ENCODE results near the gene PPP1R1B.

Gene PPP1R1B

DNA sequence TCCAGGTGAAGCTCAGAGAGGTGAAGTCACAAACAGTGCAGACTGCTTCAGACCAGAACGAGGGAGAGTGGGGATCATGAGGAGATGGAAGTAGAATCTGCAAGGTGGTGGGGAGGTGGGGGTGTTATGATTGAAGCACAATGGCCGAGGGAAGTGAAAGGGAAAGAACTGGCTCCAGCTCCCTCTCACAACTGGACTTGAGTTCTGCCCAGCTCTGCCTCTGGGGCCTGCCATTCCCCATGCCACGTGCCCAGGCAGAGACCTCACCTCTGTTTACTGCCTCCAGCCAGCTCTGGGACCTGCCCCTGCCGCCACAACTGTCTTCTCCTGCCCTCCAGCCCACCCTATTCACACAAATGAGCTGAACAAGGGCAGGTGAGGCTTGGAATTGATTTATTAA lies 44.0 kb downstream of the PPP1R1B start:
- DNase-seq (ENCODE audit: insufficient read length): no peak
- FAIRE-seq: no peak
- TF ChIP-seq POLR2AphosphoS5 (IDR thresholded peaks at IDR 0.05; ENCODE audit: low read depth, low read length) (no peak), TAF1 (IDR thresholded peaks at IDR 0.05; ENCODE audit: borderline replicate concordance, low read depth, low read length) (no peak), POLR2A (IDR thresholded peaks at IDR 0.05; ENCODE audit: low read depth, low read length) (no peak)

DNA sequence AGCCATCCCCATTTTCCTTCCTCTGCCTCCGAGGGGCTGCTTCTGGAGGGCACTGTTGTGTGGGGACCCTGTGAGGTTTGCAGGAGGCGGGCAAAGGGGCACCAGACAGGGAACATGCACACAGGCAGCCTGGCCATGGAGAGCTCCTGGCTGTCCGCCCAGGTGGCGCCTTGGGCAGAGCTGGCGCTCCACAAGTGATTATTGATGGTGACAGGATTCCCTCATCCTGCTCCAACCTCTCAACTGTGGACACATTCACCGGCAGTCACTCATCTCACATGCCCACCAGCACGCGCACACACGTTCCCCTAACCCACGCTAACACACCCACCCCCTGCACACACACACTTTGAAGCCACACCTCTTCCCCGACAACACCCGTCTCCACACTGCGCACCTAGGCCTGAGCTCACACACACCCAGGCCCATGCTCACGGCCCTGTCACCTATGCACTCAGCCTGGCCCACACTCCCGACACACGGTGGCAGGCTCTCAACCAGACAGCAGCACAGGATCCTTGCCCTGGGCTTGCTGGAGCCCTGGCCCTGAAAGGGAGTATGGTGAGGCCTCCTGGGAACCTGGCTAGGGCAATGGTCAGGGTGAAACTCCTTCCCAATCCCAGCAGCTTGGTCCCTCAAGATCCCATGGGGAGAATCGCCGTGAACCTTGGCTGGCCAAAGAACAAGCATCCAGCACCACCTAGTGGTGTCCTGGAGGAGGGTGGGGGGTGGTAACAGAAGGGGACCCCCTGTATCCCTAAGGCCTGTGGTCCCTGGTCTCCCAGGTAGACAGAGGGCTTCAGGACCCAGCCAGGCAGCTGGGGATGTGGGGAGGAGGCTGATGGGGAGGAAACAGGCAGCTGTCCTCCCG lies 45.1 kb downstream of the PPP1R1B start:
- FAIRE-seq: peak; percentile 61
- no peak; the same call in 1 of the 2 replicates for TF ChIP-seq POLR2A (IDR thresholded peaks at IDR 0.05; ENCODE audit: low read depth, low read length)
- TF ChIP-seq TAF1 (IDR thresholded peaks at IDR 0.05; ENCODE audit: borderline replicate concordance, low read depth, low read length): no peak
- no peak for TF ChIP-seq POLR2AphosphoS5 (IDR thresholded peaks at IDR 0.05; ENCODE audit: low read depth, low read length)
- DNase-seq (ENCODE audit: insufficient read length): no peak

DNA sequence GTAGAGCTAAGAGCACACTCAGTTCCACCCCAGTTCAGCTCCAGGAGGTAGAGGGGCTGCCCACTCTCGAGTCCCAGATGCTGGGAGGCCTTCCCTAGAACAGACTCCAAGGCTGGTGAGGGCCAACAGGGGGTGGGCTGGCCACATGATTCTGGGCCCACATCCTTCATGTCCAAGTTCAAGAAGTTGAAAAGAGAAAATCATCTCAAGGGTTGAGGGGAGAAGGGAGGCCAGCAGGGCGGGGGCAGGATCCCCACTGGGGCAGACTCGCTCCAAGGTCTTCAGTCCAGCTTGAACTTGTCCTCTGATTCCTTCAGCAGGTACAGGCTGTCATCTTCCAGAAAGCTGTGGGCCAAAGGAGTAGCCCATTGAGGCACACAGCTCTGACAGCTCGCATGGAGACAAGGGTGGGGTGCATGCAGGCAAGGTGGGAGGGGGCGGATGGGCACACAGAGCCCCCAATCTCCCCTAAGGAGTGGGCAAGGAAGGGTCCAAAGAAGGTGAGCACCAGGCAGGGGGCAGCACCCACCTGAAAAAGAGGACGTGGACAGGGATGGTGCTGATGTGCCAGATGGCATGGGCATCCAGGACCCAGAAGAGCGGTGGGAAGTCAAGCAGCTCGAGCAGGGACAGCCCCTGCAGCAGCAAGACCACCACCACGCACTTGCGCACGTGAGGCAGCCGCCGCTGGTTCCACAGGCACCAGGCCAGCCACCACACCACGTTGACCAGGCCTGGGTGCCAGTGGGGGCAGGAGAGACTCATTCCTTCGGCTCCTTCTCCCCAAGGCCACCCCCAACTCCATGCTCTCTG lies 46.0 kb downstream of the PPP1R1B start:
- DNase-seq (ENCODE audit: insufficient read length) (no peak), FAIRE-seq (no peak)
- no peak for TF ChIP-seq TAF1 (IDR thresholded peaks at IDR 0.05; ENCODE audit: borderline replicate concordance, low read depth, low read length)
- no peak for TF ChIP-seq POLR2A (IDR thresholded peaks at IDR 0.05; ENCODE audit: low read depth, low read length)
- TF ChIP-seq POLR2AphosphoS5 (IDR thresholded peaks at IDR 0.05; ENCODE audit: low read depth, low read length): no peak

DNA sequence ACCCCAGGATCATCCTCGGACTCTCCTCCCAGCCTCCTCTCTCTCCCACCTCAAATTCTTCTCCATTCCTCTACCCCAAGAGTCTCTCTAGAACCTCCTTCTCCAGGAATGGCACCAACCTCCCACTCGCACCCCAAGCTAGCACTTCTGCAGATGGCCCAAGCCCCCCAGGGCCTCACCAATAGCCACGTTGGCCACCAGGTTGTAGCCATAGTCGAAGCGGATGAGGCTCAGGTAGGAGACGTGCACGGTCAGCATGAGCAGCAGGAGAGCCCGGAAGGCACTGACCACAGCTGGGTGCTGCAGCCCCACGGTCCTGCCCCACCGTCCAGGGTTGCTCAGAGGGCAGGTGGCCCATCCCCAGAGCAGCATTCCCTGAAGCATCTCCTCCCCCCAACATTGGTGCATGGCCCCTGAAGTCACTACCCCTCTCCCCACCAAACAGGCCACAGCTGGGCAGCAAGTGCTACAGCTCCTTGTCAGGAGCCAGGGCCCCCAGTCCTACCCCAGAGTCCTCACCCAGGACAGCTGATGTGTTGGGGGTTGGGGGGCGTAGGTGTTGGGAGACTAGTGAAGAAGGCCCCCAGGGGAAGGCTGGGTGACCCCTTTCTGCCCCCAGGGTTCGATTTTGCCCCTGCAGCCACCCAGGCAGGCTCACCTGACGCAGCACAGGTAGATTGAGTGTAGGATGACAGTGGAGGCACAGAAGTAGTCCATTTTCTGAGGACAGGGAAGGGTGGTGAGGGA lies 46.8 kb downstream of the PPP1R1B start:
- no peak for FAIRE-seq
- no peak for TF ChIP-seq TAF1 (IDR thresholded peaks at IDR 0.05; ENCODE audit: borderline replicate concordance, low read depth, low read length)
- DNase-seq (ENCODE audit: insufficient read length): no peak

DNA sequence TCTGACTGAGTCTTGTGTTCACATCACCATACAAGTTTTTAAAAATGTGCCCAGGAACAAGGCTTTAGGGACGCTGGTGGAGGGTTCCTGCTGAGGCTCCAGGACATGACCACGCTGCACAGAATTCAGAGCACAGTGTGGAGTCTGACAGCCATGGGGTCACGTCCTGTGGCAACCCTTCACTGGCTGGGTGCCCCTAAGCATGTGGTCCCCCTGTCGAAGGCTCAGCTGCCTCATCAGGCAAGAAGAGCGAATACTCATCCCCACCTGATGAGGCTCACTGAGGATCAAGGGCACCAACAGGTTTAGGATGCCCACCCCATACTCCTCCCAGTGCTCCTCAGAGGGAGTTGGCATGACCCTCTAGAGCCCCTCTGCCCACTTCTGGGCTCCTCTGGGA lies 47.4 kb downstream of the PPP1R1B start:
- DNase-seq (ENCODE audit: insufficient read length): no peak
- TF ChIP-seq POLR2AphosphoS5 (IDR thresholded peaks at IDR 0.05; ENCODE audit: low read depth, low read length) (no peak), TAF1 (IDR thresholded peaks at IDR 0.05; ENCODE audit: borderline replicate concordance, low read depth, low read length) (no peak), POLR2A (IDR thresholded peaks at IDR 0.05; ENCODE audit: low read depth, low read length) (no peak)
- FAIRE-seq: no peak

DNA sequence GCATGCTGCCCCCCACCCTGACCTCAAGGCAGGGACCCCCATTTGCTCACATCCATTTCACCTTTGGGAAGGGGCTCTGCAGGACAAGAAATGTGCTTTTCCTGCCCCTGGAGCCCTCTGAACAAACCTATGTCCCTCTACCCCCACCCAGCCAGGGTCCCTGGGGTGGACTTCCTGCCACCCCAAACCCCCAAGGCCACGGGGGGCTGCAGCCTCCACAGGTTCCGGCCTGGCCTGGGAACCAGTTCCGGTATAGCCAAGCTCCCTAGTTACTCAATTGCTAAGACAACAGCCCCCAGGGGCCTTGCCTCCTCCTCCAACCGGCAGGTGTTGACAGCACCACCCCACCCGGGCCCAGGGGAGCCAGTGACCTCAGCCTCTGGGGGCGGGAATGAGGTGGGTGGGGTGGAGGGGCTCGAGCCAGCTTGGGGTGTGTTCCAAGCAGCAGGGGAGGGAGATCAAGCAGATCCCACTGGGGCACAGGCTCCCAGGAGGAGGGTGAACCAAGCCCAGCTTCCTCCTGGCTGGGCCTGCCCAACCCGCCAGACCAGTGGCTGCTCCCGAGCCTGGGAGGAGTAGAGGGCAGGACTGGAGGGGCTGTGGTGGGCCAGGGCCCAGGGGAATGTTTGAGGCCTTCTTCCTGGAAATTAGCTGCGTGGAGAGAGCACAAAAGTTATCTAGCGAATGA lies 48.1 kb downstream of the PPP1R1B start:
- no peak for TF ChIP-seq POLR2A (IDR thresholded peaks at IDR 0.05; ENCODE audit: low read depth, low read length)
- no peak for TF ChIP-seq POLR2AphosphoS5 (IDR thresholded peaks at IDR 0.05; ENCODE audit: low read depth, low read length)
- no peak for TF ChIP-seq TAF1 (IDR thresholded peaks at IDR 0.05; ENCODE audit: borderline replicate concordance, low read depth, low read length)
- no peak for FAIRE-seq
- DNase-seq (ENCODE audit: insufficient read length): no peak

DNA sequence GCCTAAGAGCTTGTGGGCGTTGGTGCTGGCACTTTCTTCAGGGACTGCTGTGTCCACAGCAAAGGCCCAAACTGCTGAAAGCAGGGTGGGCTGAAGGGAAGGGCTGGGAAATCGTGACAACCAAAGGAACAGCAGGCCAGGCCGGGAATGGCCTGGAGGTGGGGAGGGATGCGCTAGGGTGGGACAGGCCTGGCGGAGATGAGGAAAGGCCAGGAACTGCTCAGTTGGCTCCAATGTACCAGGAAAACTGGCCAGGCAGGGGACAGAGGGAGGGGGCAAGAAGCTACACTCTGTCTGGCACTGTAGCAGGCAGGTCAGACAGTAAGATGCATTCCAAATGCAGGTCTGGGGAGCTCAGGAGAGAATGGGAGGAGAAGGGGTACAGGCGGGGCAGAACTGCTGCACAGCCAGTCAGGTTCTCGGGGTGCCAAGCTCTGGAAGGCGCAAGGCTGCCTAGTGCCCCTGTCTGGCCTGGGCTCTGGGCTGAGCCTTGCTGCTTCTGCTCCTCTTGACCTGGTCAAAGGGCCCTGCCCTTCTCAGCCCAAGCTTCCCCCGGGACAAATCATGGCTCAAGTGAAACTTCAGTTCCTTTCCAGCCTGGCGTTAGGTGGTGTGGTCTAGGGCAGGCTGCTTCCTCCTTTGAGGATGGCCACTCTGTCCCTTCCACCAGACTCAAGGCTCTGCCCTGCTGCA lies 48.8 kb downstream of the PPP1R1B start:
- DNase-seq (ENCODE audit: insufficient read length): no peak
- TF ChIP-seq TAF1 (IDR thresholded peaks at IDR 0.05; ENCODE audit: borderline replicate concordance, low read depth, low read length) (no peak), POLR2AphosphoS5 (IDR thresholded peaks at IDR 0.05; ENCODE audit: low read depth, low read length) (no peak), POLR2A (IDR thresholded peaks at IDR 0.05; ENCODE audit: low read depth, low read length) (no peak)
- no peak for FAIRE-seq

DNA sequence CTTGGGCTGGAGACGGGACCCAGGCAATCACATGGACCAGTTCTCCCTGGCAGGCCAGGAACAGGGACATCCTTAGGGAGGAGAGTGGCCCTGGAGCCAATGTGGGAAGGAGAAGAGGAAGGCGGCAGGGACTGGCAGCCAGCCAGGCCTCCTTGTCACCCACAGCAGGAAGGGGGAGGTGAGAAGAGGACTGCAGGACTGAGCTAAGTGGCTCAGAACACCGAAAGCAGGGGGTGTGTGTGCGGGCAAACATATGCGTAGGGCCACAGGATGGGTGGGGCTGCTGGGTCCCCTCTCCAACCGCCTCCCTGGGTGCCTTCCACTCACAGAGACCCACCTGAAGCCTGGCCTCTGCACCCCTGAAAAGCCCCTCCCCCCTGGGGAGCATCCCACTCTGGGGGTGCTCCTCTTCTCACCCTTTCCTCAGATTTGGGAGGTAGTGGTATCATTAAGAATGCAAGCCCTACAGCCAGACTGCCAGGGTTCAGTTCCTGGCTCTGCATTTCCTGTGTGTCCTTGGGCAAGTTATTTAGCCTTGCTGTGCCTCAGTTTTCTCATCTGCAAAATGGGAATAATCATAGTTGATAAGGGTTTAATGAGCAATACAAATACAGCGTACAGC lies 49.6 kb downstream of the PPP1R1B start:
- FAIRE-seq: no peak
- TF ChIP-seq TAF1 (IDR thresholded peaks at IDR 0.05; ENCODE audit: borderline replicate concordance, low read depth, low read length) (no peak), POLR2AphosphoS5 (IDR thresholded peaks at IDR 0.05; ENCODE audit: low read depth, low read length) (no peak), POLR2A (IDR thresholded peaks at IDR 0.05; ENCODE audit: low read depth, low read length) (no peak)
- no peak for DNase-seq (ENCODE audit: insufficient read length)

DNA sequence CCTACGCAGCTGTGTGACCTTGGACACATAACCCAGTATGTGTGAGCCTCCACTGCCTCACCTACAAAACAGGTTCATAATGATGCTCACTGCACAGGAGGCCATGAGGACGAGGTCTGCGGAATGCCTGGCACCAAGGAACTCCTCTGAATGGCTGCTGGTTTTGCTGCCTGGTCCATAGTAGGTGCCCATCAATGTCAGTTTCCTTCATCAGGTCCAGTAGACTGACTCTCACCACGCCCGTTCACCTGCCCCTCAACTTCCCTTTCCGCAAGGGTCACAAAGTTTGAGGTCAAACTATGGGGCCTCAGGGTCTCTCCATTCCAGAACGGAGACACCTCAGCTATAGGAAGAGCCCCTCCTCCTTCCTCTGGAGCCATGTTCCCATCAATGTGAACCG lies 50.3 kb downstream of the PPP1R1B start:
- DNase-seq (ENCODE audit: insufficient read length) (no peak), FAIRE-seq (no peak)
- TF ChIP-seq TAF1 (IDR thresholded peaks at IDR 0.05; ENCODE audit: borderline replicate concordance, low read depth, low read length): no peak
- TF ChIP-seq POLR2A (IDR thresholded peaks at IDR 0.05; ENCODE audit: low read depth, low read length): no peak
- TF ChIP-seq POLR2AphosphoS5 (IDR thresholded peaks at IDR 0.05; ENCODE audit: low read depth, low read length): no peak

All from GM12892 (cell line).